Peyer's patch (tissue), 4 donors: Measurements from ENCODE around the gene CFAP97D2. TPM values are rescaled to one million over a fixed set of nuclear protein-coding genes. Genes with fewer than 3 reads are reported as not detected.
"Not testable (repeated sequence)": the region's sequence is repeated elsewhere in the genome, so short reads cannot be mapped to it uniquely, and the experiment has no call there.

ENCODE experiments used
- DNase-seq, 3 donors: peaks; one replicate each; pipeline ENCODE4 v3.0.0-alpha.2; 2017 to 2019
- H3K27ac ChIP-seq, 4 donors: fragments of 200-600 bp; sonication (generic); one replicate each; pipeline ENCODE4 v1.5.1; 2016 to 2019
- H3K27me3 ChIP-seq, 2 donors: fragments of 200-600 bp; sonication (generic); one replicate each; pipeline ENCODE4 v1.5.1; 2019
- H3K36me3 ChIP-seq, 3 donors: fragments of 200-600 bp; sonication (generic); one replicate each; pipeline ENCODE4 v1.5.1; 2016 to 2019
- H3K4me1 ChIP-seq, 4 donors: fragments of 200-600 bp; sonication (generic); one replicate each; pipeline ENCODE4 v1.5.1; 2016 to 2019
- H3K4me3 ChIP-seq, 4 donors: fragments of 200-600 bp; sonication (generic); 1 replicate in 3 of 4; 2 replicates in 1 of 4; pipeline ENCODE4 v1.5.1; 2016 to 2019; ENCODE audit warnings: mild to moderate bottlenecking in 1 of 4
- H3K9me3 ChIP-seq, 4 donors: fragments of 200-600 bp; sonication (generic); one replicate each; pipeline ENCODE4 v1.5.1; 2016 to 2019; ENCODE audit warnings: mild to moderate bottlenecking in 1 of 4
- CTCF ChIP-seq, 6 experiments: fragments of 450-650 bp in 4 of 6; fragments of 200-600 bp in 2 of 6; sonication (generic) in 1 of 6; IDR thresholded peaks; one replicate each; pipeline ENCODE4 v1.5.1; 2017 to 2019; ENCODE audit warnings: antibody characterized with exemption in 6 of 6, mild to moderate bottlenecking in 3 of 6, moderate library complexity in 1 of 6
- POLR2A ChIP-seq, 2 donors: fragments of 450-650 bp; IDR thresholded peaks; one replicate each; pipeline ENCODE4 v1.5.1; 2017; ENCODE audit warnings: antibody characterized with exemption in 2 of 2, mild to moderate bottlenecking in 2 of 2, moderate library complexity in 2 of 2
- total RNA-seq, 4 donors: library from RNA; depleted of rRNA; stranded (reverse); fragments of >200 nt; gene quantifications; one replicate each; pipeline ENCODE4 v1.1.0, GENCODE V29; 2016

Gene CFAP97D2
- total RNA-seq, 4 donors from 2014 or later: not detected

GRCh38 chr13:114145722-114146121, 33.3 kb upstream of the CFAP97D2 start:
- no peak for TF ChIP-seq POLR2A (IDR thresholded peaks at IDR 0.05)
- TF ChIP-seq CTCF (IDR thresholded peaks at IDR 0.05): no peak
- peaks cover 0 to 40% (median 15%) of the 10 kb centered on the region in 4 donors for H3K4me1 ChIP-seq
- DNase-seq: peak in 2 of 3 donors; percentile 27 to 39
- no peaks in the 10 kb centered on the region for H3K36me3 ChIP-seq
- no peak overlapping the region for H3K27ac ChIP-seq
- H3K27me3 ChIP-seq: no peaks in the 10 kb centered on the region
- H3K4me3 ChIP-seq: no peak overlapping the region
- no peaks in the 10 kb centered on the region for H3K9me3 ChIP-seq

GRCh38 chr13:114146173-114146572, 32.9 kb upstream of the CFAP97D2 start:
- TF ChIP-seq POLR2A (IDR thresholded peaks at IDR 0.05): no peak
- H3K4me1 ChIP-seq: peaks cover 0 to 35% (median 15%) of the 10 kb centered on the region in 4 donors
- H3K4me3 ChIP-seq: no peak overlapping the region
- DNase-seq: peak in 1 of 3 donors; percentile 27
- H3K36me3 ChIP-seq: no peaks in the 10 kb centered on the region
- no peaks in the 10 kb centered on the region for H3K9me3 ChIP-seq
- peak overlapping the region in 1 of 4 donors; percentile 42 for H3K27ac ChIP-seq
- no peaks in the 10 kb centered on the region for H3K27me3 ChIP-seq

- no peaks in the 10 kb centered on the region for H3K9me3 ChIP-seq
- H3K27me3 ChIP-seq: no peaks in the 10 kb centered on the region
- peaks cover 0 to 33% (median 16%) of the 10 kb centered on the region in 4 donors for H3K4me1 ChIP-seq
- TF ChIP-seq POLR2A (IDR thresholded peaks at IDR 0.05): no peak
- no peaks in the 10 kb centered on the region for H3K36me3 ChIP-seq
- DNase-seq: peak in 1 of 3 donors; percentile 50
- H3K27ac ChIP-seq: peak overlapping the region in 1 of 4 donors; percentile 42
- no peak overlapping the region for H3K4me3 ChIP-seq
These were observed 32.4 kb upstream of the CFAP97D2 start for GRCh38 chr13:114146629-114147028.

- Histone ChIP-seq H3K27ac (peak overlapping the region in 3 of 4 donors; percentile 38 to 68 (median 63)), H3K4me3 (no peak overlapping the region), H3K36me3 (no peaks in the 10 kb centered on the region), H3K9me3 (no peaks in the 10 kb centered on the region), H3K27me3 (no peaks in the 10 kb centered on the region), H3K4me1 (peaks cover 0 to 20% (median 10%) of the 10 kb centered on the region in 4 donors)
- TF ChIP-seq POLR2A (IDR thresholded peaks at IDR 0.05): no peak
- TF ChIP-seq CTCF (IDR thresholded peaks at IDR 0.05): no peak
- peak in 1 of 3 donors; percentile 45 for DNase-seq
These were observed 31.1 kb upstream of the CFAP97D2 start for GRCh38 chr13:114147803-114148520.

- H3K4me3 ChIP-seq: no peak overlapping the region
- DNase-seq: peak; percentile 50 to 91 (median 78)
- H3K27me3 ChIP-seq: no peaks in the 10 kb centered on the region
- no peaks in the 10 kb centered on the region for H3K9me3 ChIP-seq
- TF ChIP-seq CTCF (IDR thresholded peaks at IDR 0.05): no peak
- TF ChIP-seq POLR2A (IDR thresholded peaks at IDR 0.05): no peak
- H3K4me1 ChIP-seq: peaks cover 0 to 17% (median 7%) of the 10 kb centered on the region in 4 donors
- H3K27ac ChIP-seq: peak overlapping the region in 3 of 4 donors; percentile 38 to 68 (median 63)
- H3K36me3 ChIP-seq: no peaks in the 10 kb centered on the region
These were observed 30.6 kb upstream of the CFAP97D2 start for GRCh38 chr13:114148521-114148855.

GRCh38 chr13:114148886-114149285, 30.2 kb upstream of the CFAP97D2 start:
- H3K4me3 ChIP-seq, H3K36me3 ChIP-seq, H3K9me3 ChIP-seq, DNase-seq, H3K27me3 ChIP-seq: not testable (repeated sequence)
- Histone ChIP-seq H3K4me1 (peaks cover 0 to 13% (median 5%) of the 10 kb centered on the region in 4 donors), H3K27ac (peak overlapping the region in 2 of 4 donors; percentile 16 to 44)

- no peaks in the 10 kb centered on the region for H3K36me3 ChIP-seq
- TF ChIP-seq POLR2A (IDR thresholded peaks at IDR 0.05) (no peak), CTCF (IDR thresholded peaks at IDR 0.05) (no peak)
- H3K4me1 ChIP-seq: peaks cover 0 to 3% (median 1%) of the 10 kb centered on the region in 4 donors
- H3K9me3 ChIP-seq: no peaks in the 10 kb centered on the region
- no peak overlapping the region for H3K27ac ChIP-seq
- H3K27me3 ChIP-seq: no peaks in the 10 kb centered on the region
- H3K4me3 ChIP-seq: no peak overlapping the region
- DNase-seq: peak in 1 of 3 donors; percentile 39
These were observed 29.0 kb upstream of the CFAP97D2 start for GRCh38 chr13:114149774-114150740.
